ENCODE results near the gene UMODL1. TPM values are rescaled to one million over a fixed set of nuclear protein-coding genes. Genes with fewer than 3 reads are reported as not detected.

UMODL1 gene
- not detected in 2 replicates for total RNA-seq (2014; rRNA removed; shearing (Covaris generic))
- polyA plus RNA-seq (2014; cell fraction: nucleus; rRNA removed): not detected in 2 replicates

- no peak for DNase-seq (ENCODE audit: extremely low read depth, low read depth)
Observed at GRCh38 chr21:42071146-42071737, at the start of gene UMODL1. Gene UMODL1, plus strand, starts transcription at chr21:42071317. Its CDS starts 0 bp downstream, at chr21:42071317.

- DNase-seq (ENCODE audit: extremely low read depth, low read depth): no peak
Observed at GRCh38 chr21:42021371-42022090, 49.6 kb upstream of the UMODL1 start.

GRCh38 chr21:42022091-42022430, 49.1 kb upstream of the UMODL1 start:
- no peak for DNase-seq (ENCODE audit: extremely low read depth, low read depth)

GRCh38 chr21:42022906-42023305, 48.2 kb upstream of the UMODL1 start:
- no peak for DNase-seq (ENCODE audit: extremely low read depth, low read depth)

- no peak for DNase-seq (ENCODE audit: extremely low read depth, low read depth)
Observed at GRCh38 chr21:42025376-42026081, 45.6 kb upstream of the UMODL1 start.

- DNase-seq (ENCODE audit: extremely low read depth, low read depth): no peak
Observed at GRCh38 chr21:42026082-42026435, 45.1 kb upstream of the UMODL1 start.

GRCh38 chr21:42027085-42027821, 43.9 kb upstream of the UMODL1 start:
- DNase-seq (ENCODE audit: extremely low read depth, low read depth): no peak

- no peak for DNase-seq (ENCODE audit: extremely low read depth, low read depth)
Observed at GRCh38 chr21:42027822-42028765, 43.0 kb upstream of the UMODL1 start.

GRCh38 chr21:42028766-42029425, 42.2 kb upstream of the UMODL1 start:
- no peak for DNase-seq (ENCODE audit: extremely low read depth, low read depth)

GRCh38 chr21:42030311-42030710, 40.8 kb upstream of the UMODL1 start:
- DNase-seq (ENCODE audit: extremely low read depth, low read depth): no peak

GRCh38 chr21:42031241-42031640, 39.9 kb upstream of the UMODL1 start:
- no peak for DNase-seq (ENCODE audit: extremely low read depth, low read depth)

- no peak for DNase-seq (ENCODE audit: extremely low read depth, low read depth)
Observed at GRCh38 chr21:42031816-42032215, 39.3 kb upstream of the UMODL1 start.

- no peak for DNase-seq (ENCODE audit: extremely low read depth, low read depth)
Observed at GRCh38 chr21:42032266-42032665, 38.9 kb upstream of the UMODL1 start.

- no peak for DNase-seq (ENCODE audit: extremely low read depth, low read depth)
Observed at GRCh38 chr21:42032968-42033367, 38.1 kb upstream of the UMODL1 start.

GRCh38 chr21:42036313-42036712, 34.8 kb upstream of the UMODL1 start:
- no peak for DNase-seq (ENCODE audit: extremely low read depth, low read depth)

GRCh38 chr21:42037516-42037915, 33.6 kb upstream of the UMODL1 start:
- no peak for DNase-seq (ENCODE audit: extremely low read depth, low read depth)

- no peak for DNase-seq (ENCODE audit: extremely low read depth, low read depth)
Observed at GRCh38 chr21:42037943-42038342, 33.2 kb upstream of the UMODL1 start.

- no peak for DNase-seq (ENCODE audit: extremely low read depth, low read depth)
Observed at GRCh38 chr21:42038393-42038792, 32.7 kb upstream of the UMODL1 start.

GRCh38 chr21:42038826-42039425, 32.2 kb upstream of the UMODL1 start:
- DNase-seq (ENCODE audit: extremely low read depth, low read depth): no peak

All from NCI-H460 (cell line).